K562 (cell line): Measurements from ENCODE around the gene PDZRN4. TPM values are rescaled to one million over a fixed set of nuclear protein-coding genes. Genes with fewer than 3 reads are reported as not detected.

Experiments used
- CXXC5 ChIP-seq: fragments of 250-450 bp; sonication (Bioruptor Pico); IDR thresholded peaks from 2 replicates; pipeline ENCODE4 v1.8.0; 2022; ENCODE audit warnings: inconsistent platforms, mild to moderate bottlenecking, moderate library complexity
- HDAC8 ChIP-seq: fragments of 450-650 bp; IDR thresholded peaks from 2 replicates; pipeline ENCODE4 v1.6.1; 2016; ENCODE audit warnings: mild to moderate bottlenecking, missing genetic modification characterization, moderate library complexity, missing compliant biosample characterization
- PCBP2 ChIP-seq: fragments of 200-400 bp; formaldehyde crosslinking; IDR thresholded peaks from 2 replicates; pipeline ENCODE4 v1.6.1; 2018; ENCODE audit warnings: low read length, low read depth, mild to moderate bottlenecking, moderate library complexity; ENCODE audit not compliant: poor library complexity, severe bottlenecking
- SIN3B ChIP-seq: fragments of 450-650 bp; IDR thresholded peaks from 2 replicates; pipeline ENCODE4 v1.6.1; 2017; ENCODE audit warnings: low read depth, mild to moderate bottlenecking, moderate library complexity
- SMAD3 ChIP-seq: fragments of 450-650 bp; formaldehyde crosslinking; conservative IDR thresholded peaks from 2 replicates; pipeline ENCODE4 v1.4.0; 2020; ENCODE audit warnings: mild to moderate bottlenecking
- ZNF316 ChIP-seq: fragments of 450-650 bp; IDR thresholded peaks from 2 replicates; pipeline ENCODE4 v1.6.1; 2016
- ZNF707 ChIP-seq: fragments of 250-450 bp; sonication (Bioruptor Pico); conservative IDR thresholded peaks from 2 replicates; pipeline ENCODE4 v1.8.0; 2022; ENCODE audit warnings: inconsistent platforms, mild to moderate bottlenecking, moderate library complexity
- polyA plus RNA-seq, 8 experiments: library from polyadenylated mRNA; depleted of rRNA in 4 of 8; stranded (reverse) in 5 of 8; unstranded in 3 of 8; fragments of >200 nt; fragmentation: Nextera tagmentation in 2 of 8; fragmentation: Illumina TruSeq in 1 of 8; extraction: Ambion mirVana in 2 of 8; extraction: Trizol in 1 of 8; gene quantifications; 2 replicates each; pipeline versions ENCODE4 v1.2.1 to v1.2.3, GENCODE V29; 2011 to 2014; ENCODE audit warnings: inconsistent platforms in 1 of 8, missing spikeins in 1 of 8
- total RNA-seq, 7 experiments: library from RNA; depleted of rRNA in 6 of 7; stranded (reverse); fragments of >200 nt in 6 of 7; fragmentation: Illumina TruSeq in 2 of 7; extraction: Trizol in 2 of 7; gene quantifications; 2 replicates each; pipeline versions ENCODE4 v1.2.1 to v1.2.3, GENCODE V29; 2011 to 2021; ENCODE audit warnings: low replicate concordance in 1 of 7
- TF ChIP-seq, protein P1 (sequence below), 2 experiments: fragments of 450-650 bp in 1 of 2; sonication (generic) in 1 of 2; formaldehyde crosslinking in 1 of 2; IDR thresholded peaks; 2 replicates each; pipeline versions ENCODE4 v1.7.1 to v1.9.0; 2016 to 2022; ENCODE audit warnings: inconsistent platforms in 1 of 2, mild to moderate bottlenecking in 1 of 2, missing genetic modification reagents in 1 of 2

PDZRN4 gene
- total and polyA plus RNA-seq, 9 of the 15 experiments (the other 6 are each of a cell fraction or from before 2014, with no cell fraction given) = not detected

DNA sequence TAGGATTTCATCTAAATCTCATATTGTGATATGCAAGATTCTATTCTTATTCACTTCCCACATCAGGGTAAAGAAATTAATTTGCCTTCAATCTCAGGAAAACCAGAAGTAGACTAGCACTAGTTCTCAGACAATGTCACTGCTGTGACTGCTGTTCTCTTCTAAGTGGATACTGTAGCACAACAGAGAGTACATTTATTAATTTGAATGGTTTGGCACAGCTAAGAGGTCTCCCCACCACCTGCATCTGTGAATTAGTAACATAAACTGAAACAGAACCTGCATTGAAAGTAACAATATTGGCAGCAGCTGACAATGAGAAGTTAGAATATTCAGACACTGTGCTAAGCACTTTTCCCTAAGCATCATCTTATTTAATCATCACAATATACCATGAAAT, 253.1 kb downstream of the PDZRN4 start (continued):
- TF ChIP-seq, protein P1, sequence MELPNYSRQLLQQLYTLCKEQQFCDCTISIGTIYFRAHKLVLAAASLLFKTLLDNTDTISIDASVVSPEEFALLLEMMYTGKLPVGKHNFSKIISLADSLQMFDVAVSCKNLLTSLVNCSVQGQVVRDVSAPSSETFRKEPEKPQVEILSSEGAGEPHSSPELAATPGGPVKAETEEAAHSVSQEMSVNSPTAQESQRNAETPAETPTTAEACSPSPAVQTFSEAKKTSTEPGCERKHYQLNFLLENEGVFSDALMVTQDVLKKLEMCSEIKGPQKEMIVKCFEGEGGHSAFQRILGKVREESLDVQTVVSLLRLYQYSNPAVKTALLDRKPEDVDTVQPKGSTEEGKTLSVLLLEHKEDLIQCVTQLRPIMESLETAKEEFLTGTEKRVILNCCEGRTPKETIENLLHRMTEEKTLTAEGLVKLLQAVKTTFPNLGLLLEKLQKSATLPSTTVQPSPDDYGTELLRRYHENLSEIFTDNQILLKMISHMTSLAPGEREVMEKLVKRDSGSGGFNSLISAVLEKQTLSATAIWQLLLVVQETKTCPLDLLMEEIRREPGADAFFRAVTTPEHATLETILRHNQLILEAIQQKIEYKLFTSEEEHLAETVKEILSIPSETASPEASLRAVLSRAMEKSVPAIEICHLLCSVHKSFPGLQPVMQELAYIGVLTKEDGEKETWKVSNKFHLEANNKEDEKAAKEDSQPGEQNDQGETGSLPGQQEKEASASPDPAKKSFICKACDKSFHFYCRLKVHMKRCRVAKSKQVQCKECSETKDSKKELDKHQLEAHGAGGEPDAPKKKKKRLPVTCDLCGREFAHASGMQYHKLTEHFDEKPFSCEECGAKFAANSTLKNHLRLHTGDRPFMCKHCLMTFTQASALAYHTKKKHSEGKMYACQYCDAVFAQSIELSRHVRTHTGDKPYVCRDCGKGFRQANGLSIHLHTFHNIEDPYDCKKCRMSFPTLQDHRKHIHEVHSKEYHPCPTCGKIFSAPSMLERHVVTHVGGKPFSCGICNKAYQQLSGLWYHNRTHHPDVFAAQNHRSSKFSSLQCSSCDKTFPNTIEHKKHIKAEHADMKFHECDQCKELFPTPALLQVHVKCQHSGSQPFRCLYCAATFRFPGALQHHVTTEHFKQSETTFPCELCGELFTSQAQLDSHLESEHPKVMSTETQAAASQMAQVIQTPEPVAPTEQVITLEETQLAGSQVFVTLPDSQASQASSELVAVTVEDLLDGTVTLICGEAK (IDR thresholded peaks at IDR 0.05) = no peak
- TF ChIP-seq, protein P1 (CRISPR knock-in tag; IDR thresholded peaks at IDR 0.05) = no peak
- no peak for TF ChIP-seq CXXC5
- TF ChIP-seq SIN3B = no peak
- no peak for TF ChIP-seq HDAC8
- no peak for TF ChIP-seq PCBP2
- no peak for TF ChIP-seq ZNF707
- no peak for TF ChIP-seq SMAD3 (CRISPR knock-in tag)
- TF ChIP-seq ZNF316 = no peak
